ENCODE results near the gene ACTN1.

Gene ACTN1

GRCh38 chr14:68968721-68969120 lies 10.4 kb downstream of the ACTN1 start:
- POLR2A ChIA-PET: interaction anchor here (2.1 kb wide), 1 partner anchor 9 kb away, joined by 7 read pairs; no protein-coding TSS in a partner anchor
- Histone ChIP-seq H3K4me3 (ENCODE audit: low read depth, low read length) (no peak overlapping the region), H3K36me3 (ENCODE audit: control insufficient read depth in 2 of 2, insufficient read depth in 1 of 2, low read length in 2 of 2) (peaks cover 0 to 19% of the 10 kb centered on the region in 2 experiments; a peak in 1 of 3 replicates), H3K27ac (ENCODE audit: extremely low read depth, low read depth, low read length) (no peak overlapping the region), H3K9me3 (ENCODE audit: control insufficient read depth, insufficient read depth, low read depth, low read length) (no peaks in the 10 kb centered on the region), H3K4me1 (ENCODE audit: control insufficient read depth, insufficient read depth, low read length) (peaks cover 6% of the 10 kb centered on the region; the same call in 1 of the 2 replicates)
- CTCF ChIA-PET: interaction anchor here (0.7 to 1.0 kb wide), 4 partner anchors 18 to 79 kb away, joined by 3 read pairs; no protein-coding TSS in a partner anchor
- no peak for TF ChIP-seq ZIC2 (tag by site-specific recombination; IDR thresholded peaks at IDR 0.05)
- TF ChIP-seq RBAK (tag by site-specific recombination; IDR thresholded peaks at IDR 0.05): no peak
- no peak for TF ChIP-seq ZNF501 (tag by site-specific recombination; IDR thresholded peaks at IDR 0.05)
- no peak for TF ChIP-seq ZBTB20 (tag by site-specific recombination; IDR thresholded peaks at IDR 0.05)
- TF ChIP-seq ZNF843 (tag by site-specific recombination; IDR thresholded peaks at IDR 0.05): no peak
- TF ChIP-seq ZNF488 (tag by site-specific recombination; IDR thresholded peaks at IDR 0.05): no peak
- TF ChIP-seq ZNF274 (IDR thresholded peaks at IDR 0.05; ENCODE audit: low read length): no peak
- no peak for TF ChIP-seq ZNF274 (tag by site-specific recombination; IDR thresholded peaks at IDR 0.05; ENCODE audit: borderline replicate concordance)
- TF ChIP-seq ZNF239 (tag by site-specific recombination; IDR thresholded peaks at IDR 0.05): no peak
- no peak for TF ChIP-seq ZNF664 (tag by site-specific recombination; IDR thresholded peaks at IDR 0.05)
- TF ChIP-seq BCL11A (tag by site-specific recombination; IDR thresholded peaks at IDR 0.05; ENCODE audit: low read depth): no peak
- no peak for TF ChIP-seq ZSCAN5A (tag by site-specific recombination; IDR thresholded peaks at IDR 0.05)
- no peak for TF ChIP-seq ZNF266 (tag by site-specific recombination; IDR thresholded peaks at IDR 0.05; ENCODE audit: low read depth)
- no peak for TF ChIP-seq ZNF513 (tag by site-specific recombination; IDR thresholded peaks at IDR 0.05)
- TF ChIP-seq ZNF639 (tag by site-specific recombination; IDR thresholded peaks at IDR 0.05): no peak
- TF ChIP-seq SCRT2 (tag by site-specific recombination; IDR thresholded peaks at IDR 0.05): no peak
- TF ChIP-seq ZSCAN30 (tag by site-specific recombination; IDR thresholded peaks at IDR 0.05): no peak
- no peak for TF ChIP-seq SCRT1 (tag by site-specific recombination; IDR thresholded peaks at IDR 0.05; ENCODE audit: borderline replicate concordance)
- no peak for TF ChIP-seq ZNF792 (tag by site-specific recombination; IDR thresholded peaks at IDR 0.05)

- ChIA-PET CTCF (no interaction called here), POLR2A (interaction anchor here (2.1 kb wide), 1 partner anchor 10 kb away, joined by 7 read pairs; no protein-coding TSS in a partner anchor)
- peaks cover 6% of the 10 kb centered on the region; the same call in 1 of the 2 replicates for H3K4me1 ChIP-seq (ENCODE audit: control insufficient read depth, insufficient read depth, low read length)
- H3K36me3 ChIP-seq (ENCODE audit: control insufficient read depth in 2 of 2, insufficient read depth in 1 of 2, low read length in 2 of 2): peaks cover 0 to 13% of the 10 kb centered on the region in 2 experiments; a peak in 1 of 3 replicates
- H3K4me3 ChIP-seq (ENCODE audit: low read depth, low read length): no peak overlapping the region
- H3K27ac ChIP-seq (ENCODE audit: extremely low read depth, low read depth, low read length): no peak overlapping the region
- no peaks in the 10 kb centered on the region for H3K9me3 ChIP-seq (ENCODE audit: control insufficient read depth, insufficient read depth, low read depth, low read length)
- TF ChIP-seq ZNF664 (tag by site-specific recombination; IDR thresholded peaks at IDR 0.05) (no peak), ZFHX2 (tag by site-specific recombination; conservative IDR thresholded peaks at IDR 0.05) (0 out of 2 replicates have a peak, but pooled peaks have one; percentile 21), ZNF223 (tag by site-specific recombination; IDR thresholded peaks at IDR 0.05) (no peak), GLIS2 (tag by site-specific recombination; IDR thresholded peaks at IDR 0.05) (no peak)
These were observed 11.1 kb downstream of the ACTN1 start for GRCh38 chr14:68968051-68968450.
